DMS153 (cell line): Measurements from ENCODE around the gene TAOK1.

Experiments
- DNase-seq: peaks from one replicate; lab custom pipeline; 2025; lab: John Stamatoyannopoulos, UW

The TAOK1 gene

GRCh38 chr17:29595943-29596774 is 206.0 kb downstream of the TAOK1 start:
- DNase-seq = no peak

DNA sequence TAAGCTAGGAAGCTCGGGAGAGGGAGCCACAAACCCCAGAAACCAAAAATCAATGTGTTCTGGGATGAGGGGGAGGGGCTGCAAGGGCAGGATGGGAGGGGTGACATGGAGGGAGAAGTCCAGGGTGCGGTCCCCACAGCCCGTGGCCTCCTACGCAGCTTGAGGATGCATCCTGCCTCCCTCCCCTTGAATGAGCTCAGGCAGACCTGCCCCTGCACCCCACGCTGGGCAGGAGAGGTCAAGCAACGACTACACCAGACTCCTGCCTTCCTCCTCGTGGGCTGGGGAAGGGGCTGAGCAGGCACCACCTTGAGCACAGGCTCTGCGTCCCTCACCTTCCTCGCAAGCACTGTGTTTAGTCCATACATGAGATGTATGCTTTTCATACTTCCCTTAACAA is 206.6 kb downstream of the TAOK1 start:
- no peak for DNase-seq

DNA sequence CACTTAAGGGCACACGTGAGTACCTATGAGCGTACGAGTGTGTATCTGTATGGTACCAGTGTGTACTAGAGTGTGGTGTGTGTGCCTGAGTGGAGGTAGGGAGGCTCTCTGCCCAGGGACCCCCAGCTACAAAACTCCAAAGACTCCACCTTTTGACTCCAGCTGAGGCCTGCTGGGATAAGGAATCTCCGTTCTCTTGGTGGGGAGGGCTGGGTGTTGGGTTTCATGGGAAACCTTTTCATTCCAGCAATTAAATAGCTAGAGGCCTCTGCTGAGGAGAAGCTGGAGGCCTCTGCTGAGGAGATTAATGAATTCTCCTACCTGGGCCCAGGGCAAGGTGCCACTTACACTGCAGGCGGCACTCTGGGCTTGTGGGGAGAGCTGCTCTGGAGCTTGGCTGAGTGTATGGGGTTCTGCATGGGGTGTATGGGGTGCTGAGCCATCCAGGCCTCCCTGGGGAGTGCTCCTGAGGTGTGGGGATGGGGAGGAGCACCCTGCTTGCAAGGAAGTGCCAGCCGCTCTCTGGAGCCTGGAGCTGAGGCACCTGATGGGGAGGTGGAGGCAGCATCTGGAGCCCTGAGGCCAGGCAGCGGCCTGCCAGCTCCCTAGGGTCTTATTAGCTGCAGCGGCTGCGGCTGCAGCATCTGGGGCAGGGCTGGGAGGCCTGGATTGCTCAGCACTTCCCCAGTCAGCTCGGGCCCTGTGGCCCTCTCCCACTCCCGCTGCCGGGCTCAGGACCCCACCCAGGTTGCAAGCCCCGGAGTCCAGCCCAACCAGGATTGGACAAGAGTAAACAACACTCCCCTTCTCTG is 207.4 kb downstream of the TAOK1 start:
- DNase-seq = no peak
